H54 (cell line): ENCODE measurements around the gene WDR5.

Source experiments
- DNase-seq: peaks from one replicate; pipeline ENCODE4 v3.0.0; 2011; ENCODE audit warnings: low spot score, mixed read lengths; ENCODE audit not compliant: insufficient read length
- FAIRE-seq: peaks from 3 replicates; lab custom pipeline; 2011; peaks lifted over from hg19 to GRCh38; lab: Jason Lieb, UNC
- POLR2A ChIP-seq: IDR thresholded peaks from 2 replicates; pipeline ENCODE4 v1.6.1; 2011; ENCODE audit warnings: low read depth, mild to moderate bottlenecking, low read length

Gene WDR5

DNA sequence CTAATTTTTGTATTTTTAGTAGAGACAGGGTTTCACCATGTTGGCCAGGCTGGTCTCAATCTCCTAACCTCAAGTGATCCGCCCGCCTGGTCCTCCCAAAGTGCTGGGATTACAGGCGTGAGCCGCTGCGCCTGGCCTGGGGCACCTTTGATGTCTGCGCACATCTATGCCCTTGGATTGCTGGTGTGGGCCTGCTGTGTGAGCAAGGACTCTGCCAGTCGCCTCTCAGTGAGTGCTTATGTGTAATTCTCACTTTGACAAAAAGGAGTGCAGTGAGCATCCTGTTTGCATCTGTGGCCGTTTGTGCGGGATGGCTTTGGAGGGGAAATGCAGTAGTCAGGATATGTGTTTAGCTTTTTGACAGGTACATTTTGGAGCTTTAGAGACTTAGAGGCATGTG is 9.4 kb downstream of the WDR5 start:
- DNase-seq: no peak
- TF ChIP-seq POLR2A: no peak
- no peak for FAIRE-seq

DNA sequence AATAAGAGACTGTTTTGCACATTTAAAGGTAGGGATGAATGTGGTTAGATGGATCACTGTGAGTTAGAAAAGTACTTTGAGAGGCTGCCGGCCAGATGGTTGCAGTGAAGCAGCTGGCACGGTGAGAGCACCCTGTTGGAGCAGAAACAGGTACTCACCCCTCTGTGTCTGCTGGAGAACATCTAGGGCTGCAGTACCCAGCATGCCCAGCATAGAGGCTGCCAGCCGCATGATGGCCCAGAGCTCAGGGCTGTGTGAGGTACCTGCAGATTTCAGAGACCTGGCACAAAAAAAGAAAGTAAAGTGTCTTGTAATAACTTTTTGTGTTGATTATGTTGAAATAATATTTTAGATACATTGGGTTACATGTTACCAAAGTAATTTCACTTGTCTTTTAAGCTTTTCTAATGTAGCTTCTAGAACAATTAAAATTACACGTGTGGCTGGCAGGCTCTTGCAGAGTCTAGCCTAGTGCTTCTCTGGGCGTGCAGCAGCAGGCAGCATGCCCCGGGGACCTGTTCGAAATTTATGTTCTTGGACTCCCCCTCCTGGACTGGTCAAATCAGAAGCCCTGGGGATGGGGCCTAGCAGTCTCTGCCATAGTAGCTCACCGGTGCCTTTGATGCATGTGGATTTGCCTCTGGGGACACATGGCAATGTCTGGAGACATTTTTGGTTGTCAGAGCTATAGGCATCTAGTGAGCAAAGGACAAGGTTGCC is 11.1 kb downstream of the WDR5 start:
- DNase-seq (no peak), FAIRE-seq (no peak)
- TF ChIP-seq POLR2A: no peak

DNA sequence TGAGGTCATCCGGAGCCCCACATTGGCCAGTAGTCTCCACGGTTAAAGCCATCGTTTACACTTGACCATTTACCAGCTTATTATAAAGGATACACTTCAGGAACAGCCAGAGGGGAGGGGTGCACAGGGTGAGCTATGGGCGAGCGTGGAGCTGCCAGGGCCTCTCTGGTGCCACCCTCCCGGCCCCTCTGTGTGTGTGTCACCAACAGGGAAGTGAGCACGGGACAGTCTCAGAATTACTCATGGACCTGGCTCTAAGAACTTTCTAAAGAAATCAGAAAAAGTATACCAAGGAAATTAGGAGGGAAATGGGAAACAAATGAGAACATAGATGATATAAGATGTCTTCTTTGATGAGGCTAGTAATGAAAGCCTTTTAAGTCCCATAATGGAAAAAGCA is 13.5 kb downstream of the WDR5 start:
- DNase-seq: no peak
- FAIRE-seq: no peak
- TF ChIP-seq POLR2A: no peak

DNA sequence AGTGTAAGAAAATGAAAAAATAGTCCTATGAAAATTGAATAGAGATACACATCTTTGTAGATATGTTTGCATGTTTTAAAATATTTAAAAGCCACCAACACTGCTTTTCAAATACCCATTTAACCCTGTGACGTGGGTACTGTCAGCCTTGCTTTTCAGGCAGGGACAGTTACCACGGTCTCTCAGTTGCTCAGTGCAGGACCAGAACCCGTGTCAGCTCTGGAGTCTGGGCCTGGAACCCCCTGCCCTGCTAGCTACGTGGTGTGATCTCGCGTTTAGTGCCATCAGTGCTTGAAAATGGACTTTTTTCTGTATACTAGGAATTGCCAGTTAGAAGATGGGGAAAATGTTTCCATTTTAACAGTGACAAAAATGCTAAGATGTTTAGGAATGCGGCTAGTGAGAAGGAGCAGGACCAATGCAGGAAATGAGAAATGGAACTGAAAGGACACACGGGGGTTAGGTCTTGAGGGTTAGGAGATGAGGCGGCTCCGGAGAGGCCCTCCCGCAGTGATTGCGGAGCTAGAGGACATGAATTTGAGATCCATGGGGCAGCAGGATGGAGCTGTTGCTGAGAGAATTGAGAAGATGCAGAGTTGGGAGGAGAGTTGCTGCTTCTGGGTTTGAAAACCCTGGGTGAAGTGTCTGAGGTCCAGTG is 14.8 kb downstream of the WDR5 start:
- DNase-seq: no peak
- FAIRE-seq: no peak

DNA sequence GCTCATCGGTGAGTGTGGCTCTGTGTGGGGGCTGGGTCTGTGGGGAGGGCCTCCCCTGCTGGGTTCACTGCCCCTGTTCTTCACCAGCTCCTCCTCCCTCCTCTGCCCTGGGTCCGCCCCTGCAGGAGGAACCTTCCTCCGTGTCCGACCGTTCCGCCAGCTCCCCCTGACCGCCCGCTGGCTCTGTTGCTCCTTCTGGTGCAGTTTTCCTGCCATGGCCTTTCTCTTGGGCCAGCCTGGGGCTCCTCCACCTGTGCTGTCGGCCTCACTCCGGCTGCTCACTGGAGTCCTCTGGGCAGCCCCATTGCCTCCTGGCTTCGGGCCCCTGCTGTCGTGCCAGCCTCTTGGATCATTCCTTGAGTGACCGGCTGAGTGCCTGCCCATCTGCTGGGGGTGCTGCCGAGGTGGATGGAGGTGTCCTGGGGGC is 16.2 kb downstream of the WDR5 start:
- no peak for TF ChIP-seq POLR2A
- FAIRE-seq (no peak), DNase-seq (no peak)

More for the DNA sequence above, 14.8 kb downstream of the WDR5 start:
- no peak for TF ChIP-seq POLR2A

DNA sequence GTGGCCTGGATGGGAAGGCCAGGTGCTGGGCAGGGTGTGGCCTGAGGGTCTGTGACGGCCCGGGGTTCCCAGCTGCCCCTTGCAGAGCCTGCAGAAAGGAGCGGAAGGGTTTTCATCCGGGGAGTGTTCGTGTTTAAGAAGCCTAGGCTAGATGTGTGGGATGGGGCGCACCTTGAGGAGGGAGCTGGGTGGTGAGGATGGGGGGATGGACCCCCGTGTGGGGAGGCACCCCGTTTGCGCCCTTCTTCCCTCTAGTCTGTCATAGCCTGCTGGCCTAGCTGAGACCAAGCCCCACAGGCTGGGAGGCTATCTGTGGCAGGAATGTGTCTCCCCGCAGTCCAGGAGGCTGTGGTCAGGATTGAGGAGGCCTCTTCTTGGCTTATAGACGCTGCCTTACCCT is 16.6 kb downstream of the WDR5 start:
- DNase-seq (no peak), FAIRE-seq (no peak)

DNA sequence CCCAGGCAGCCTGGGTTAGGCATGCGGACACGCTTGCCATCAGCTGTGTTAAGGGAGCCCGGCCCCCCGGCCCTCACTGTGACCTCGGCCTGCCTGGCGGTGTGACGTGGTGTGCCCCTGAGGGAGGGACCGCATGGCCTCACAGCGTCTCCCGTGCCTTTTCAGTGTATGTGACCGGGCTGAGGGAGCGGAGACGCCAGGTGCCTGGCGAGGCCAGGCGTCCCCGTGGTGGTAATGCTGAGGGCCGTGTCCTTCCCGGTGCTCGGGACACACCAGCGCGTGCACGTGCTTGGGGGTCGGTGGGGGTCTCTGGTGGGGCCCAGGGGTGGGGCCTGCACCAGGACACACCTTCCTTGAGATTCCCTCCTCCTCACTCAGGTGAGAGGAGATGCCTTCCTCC is 17.6 kb downstream of the WDR5 start:
- DNase-seq (no peak), FAIRE-seq (no peak)

More for the DNA sequence above, 16.6 kb downstream of the WDR5 start:
- no peak for TF ChIP-seq POLR2A

DNA sequence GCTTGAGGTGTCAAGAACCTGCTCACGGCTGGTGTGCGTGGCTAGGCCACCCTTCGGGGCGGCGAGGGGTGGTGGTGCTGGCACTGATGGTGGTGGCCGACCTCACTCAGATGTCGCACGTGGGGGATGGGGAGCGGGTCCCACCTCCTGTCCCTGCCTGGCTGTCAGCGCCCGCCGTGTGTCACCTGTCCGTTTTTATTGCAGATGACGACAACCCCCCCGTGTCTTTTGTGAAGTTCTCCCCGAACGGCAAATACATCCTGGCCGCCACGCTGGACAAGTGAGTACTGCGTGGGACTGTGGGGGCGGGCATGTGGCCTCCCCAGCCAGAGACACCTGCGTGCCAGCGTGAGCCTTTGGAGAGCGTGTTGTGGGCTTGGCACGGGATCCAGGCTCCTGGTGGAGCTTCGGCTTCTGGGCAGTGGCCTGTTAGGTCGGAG is 18.4 kb downstream of the WDR5 start:
- TF ChIP-seq POLR2A: no peak
- FAIRE-seq: no peak
- DNase-seq: no peak

More for the DNA sequence above, 17.6 kb downstream of the WDR5 start:
- no peak for TF ChIP-seq POLR2A

DNA sequence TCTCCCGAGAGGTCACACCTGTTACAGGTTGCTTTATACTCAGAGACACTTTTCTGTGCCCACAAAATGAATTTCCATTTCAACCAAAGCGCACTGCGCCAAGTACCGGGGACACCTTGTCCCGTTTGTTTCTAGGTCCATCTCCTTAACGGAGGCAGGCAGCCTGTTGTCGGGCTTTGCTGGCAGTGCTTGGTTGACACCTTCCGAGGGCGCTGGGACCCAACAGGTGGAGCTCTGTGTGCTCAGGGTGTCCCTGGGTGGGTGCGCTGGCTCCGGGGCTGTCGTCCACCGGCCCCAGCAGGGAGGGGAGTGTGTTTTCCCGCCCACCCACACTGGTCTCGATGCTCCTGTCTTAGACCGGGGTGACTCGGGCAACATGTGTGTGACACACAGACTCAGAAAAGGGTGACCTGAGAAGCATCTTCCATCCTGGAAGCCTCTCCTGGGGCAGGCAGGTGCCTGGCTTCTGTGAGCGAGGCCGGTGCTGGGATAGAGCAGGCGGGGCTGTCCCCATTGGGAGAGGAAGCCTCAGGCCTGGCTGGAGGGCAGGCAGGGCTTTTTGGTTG is 20.0 kb downstream of the WDR5 start:
- FAIRE-seq: no peak
- DNase-seq: no peak
- TF ChIP-seq POLR2A: no peak

DNA sequence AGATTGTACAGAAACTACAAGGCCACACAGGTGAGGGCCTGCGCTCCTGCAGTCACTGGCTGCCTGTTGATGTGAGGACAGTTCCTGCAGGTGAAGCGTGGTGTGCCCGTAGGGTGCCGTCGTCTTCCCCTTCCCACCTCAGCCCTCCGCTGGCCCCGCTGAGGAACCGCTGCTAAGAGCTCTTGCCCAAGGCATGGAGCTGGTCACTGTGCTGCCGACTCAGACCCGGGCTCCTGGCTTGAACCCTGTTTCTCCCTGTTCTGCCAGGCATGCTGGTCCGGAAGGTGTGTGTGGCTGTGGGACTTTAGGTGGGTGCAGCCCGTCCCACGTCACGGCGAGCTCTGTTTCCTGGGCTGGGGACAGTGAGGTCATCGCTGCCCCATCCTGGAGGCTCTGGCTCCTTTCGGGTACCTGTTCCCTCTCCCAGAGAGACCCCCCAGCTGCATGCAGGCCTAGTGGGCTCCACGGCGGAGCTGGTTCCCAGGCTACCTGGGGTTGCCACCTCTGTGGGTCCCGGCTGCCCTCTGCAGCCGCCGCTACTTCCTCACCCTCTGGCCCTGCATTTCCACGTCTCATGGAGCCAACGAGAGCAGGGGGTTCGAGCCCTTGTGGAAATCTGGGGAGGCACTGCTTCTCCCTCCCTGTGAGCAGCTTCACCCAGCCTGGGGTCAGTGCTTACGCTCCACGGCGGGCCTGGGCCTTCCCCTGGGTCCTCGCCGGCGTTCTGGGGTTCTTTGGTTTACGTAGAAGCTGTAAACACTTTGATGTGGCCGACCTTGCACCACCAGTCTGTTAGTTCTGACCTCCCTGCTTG is 20.9 kb downstream of the WDR5 start:
- FAIRE-seq: no peak
- no peak for DNase-seq
- no peak for TF ChIP-seq POLR2A

DNA sequence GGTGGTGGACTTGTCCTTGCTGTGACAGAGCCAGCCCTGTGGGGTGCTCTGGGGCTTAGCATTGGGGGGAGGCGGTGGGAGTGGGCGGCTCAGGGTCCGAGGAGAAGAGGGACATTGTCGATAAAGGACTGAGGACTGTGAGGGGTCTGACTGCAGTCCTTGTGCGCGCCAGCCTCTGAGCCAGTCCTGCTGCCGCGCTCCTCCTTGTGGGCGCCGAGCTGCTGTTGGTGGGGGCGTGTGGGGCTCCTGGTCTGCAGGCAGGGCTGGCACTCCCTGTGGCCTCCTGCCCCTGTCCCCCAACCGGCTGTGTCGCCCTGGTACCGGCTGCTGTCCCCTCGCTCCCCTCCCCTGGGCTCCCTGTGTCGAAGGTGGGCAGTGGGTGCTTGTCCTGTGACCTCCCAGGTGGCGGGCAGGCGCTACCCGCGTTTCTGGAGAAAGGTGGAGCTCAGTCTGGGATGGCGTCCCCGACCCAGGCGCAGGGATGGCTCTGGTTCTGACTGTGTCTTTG is 21.6 kb downstream of the WDR5 start:
- TF ChIP-seq POLR2A: no peak
- no peak for DNase-seq
- no peak for FAIRE-seq

DNA sequence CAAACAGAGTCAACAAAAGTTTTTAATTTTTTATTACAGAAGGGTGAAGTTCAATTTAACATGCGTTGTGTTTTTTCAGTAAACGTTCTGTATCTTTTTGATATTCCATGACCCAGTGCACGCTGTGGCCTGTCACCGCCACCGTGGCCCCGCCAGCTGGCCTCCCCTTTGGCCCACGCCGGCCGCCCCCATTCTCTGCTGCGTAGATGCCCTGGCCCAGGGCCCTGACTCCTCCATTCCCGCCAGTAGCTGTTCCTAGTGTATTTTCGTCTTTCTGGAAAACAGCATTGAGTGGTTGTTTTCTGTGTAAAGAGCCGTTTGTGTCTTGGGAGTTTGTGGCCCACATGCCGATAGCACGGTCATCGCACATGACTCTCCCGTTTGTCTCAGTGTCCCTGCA is 22.4 kb downstream of the WDR5 start:
- TF ChIP-seq POLR2A: no peak
- DNase-seq (no peak), FAIRE-seq (no peak)

DNA sequence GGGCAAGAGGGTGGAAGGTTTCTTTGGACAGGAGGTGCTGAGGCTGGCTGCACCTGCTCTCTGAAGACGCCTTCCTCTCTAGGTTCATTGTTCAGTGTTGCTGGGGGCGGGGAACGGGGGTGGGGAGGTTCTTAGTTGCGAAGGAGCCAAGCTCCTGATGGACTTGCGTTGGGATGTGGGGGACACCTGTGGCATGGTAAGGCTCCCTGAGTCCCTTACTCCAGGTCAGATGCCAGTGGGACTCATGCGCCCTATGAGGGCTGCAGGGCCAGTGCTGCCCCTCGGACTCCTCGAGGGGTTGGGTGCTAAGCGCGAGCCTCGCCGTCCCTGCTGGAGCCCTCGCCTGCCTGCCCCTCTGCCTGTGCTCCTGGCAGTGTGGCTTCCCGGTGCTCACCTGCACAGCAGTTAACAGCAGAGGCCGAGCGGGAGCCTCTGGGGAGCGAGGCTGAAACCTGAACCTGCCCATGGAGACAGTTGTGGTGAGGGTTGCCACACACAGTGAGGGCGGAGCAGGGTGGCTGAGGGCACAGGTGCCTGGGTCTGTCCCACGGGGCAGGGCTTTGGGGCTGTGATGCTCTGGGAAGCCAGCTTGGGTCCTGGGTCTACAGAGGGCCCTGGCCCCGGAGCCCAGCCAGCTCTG is 23.0 kb downstream of the WDR5 start:
- FAIRE-seq: no peak
- no peak for DNase-seq
- TF ChIP-seq POLR2A: no peak
